H9 (cell line): ENCODE measurements around the gene ST6GALNAC6. TPM values are rescaled to one million over a fixed set of nuclear protein-coding genes. Genes with fewer than 3 reads are reported as not detected.

Source experiments
- DNase-seq: peaks from one replicate; pipeline ENCODE4 v3.0.0-alpha.2; 2017
- H2AFZ ChIP-seq: one replicate; pipeline ENCODE4 v1.6.1; 2013; ENCODE audit warnings: mild to moderate bottlenecking, low read length, control low read depth, moderate library complexity
- H2AK5ac ChIP-seq: 2 replicates; pipeline ENCODE4 v1.6.1; 2013; ENCODE audit warnings: low read length, control low read depth, mixed read lengths; ENCODE audit not compliant: insufficient read length
- H2BK120ac ChIP-seq: one replicate; pipeline ENCODE4 v1.6.1; 2013; ENCODE audit warnings: low read depth, mild to moderate bottlenecking, low read length, control low read depth, inconsistent platforms; ENCODE audit not compliant: poor library complexity, severe bottlenecking
- H2BK12ac ChIP-seq: 2 replicates; pipeline ENCODE4 v1.6.1; 2013; ENCODE audit warnings: low read length, control low read depth, mixed read lengths, low read depth; ENCODE audit not compliant: insufficient read length
- H2BK15ac ChIP-seq: 2 replicates; pipeline ENCODE4 v1.6.1; 2013; ENCODE audit warnings: low read depth, low read length, control low read depth
- H2BK20ac ChIP-seq: one replicate; pipeline ENCODE4 v1.6.1; 2013; ENCODE audit warnings: low read depth, mild to moderate bottlenecking, low read length, control low read depth, inconsistent platforms; ENCODE audit not compliant: poor library complexity, severe bottlenecking
- H2BK5ac ChIP-seq: 2 replicates; pipeline ENCODE4 v1.6.1; 2013; ENCODE audit warnings: low read length, control low read depth, mixed read lengths; ENCODE audit not compliant: insufficient read length
- H3K14ac ChIP-seq: 2 replicates; pipeline ENCODE4 v1.6.1; 2013; ENCODE audit warnings: low read length, control low read depth; ENCODE audit not compliant: insufficient read depth
- H3K18ac ChIP-seq: 2 replicates; pipeline ENCODE4 v1.6.1; 2013; ENCODE audit warnings: low read depth, mild to moderate bottlenecking, mixed read lengths, low read length, control low read depth; ENCODE audit not compliant: insufficient read length
- H3K23ac ChIP-seq: 2 replicates; pipeline ENCODE4 v1.6.1; 2013; ENCODE audit warnings: low read length, control low read depth, mixed read lengths, low read depth; ENCODE audit not compliant: insufficient read length
- H3K23me2 ChIP-seq: 2 replicates; pipeline ENCODE4 v1.6.1; 2013; ENCODE audit warnings: low read depth, mild to moderate bottlenecking, mixed read lengths, low read length, control low read depth; ENCODE audit not compliant: insufficient read length, poor library complexity, severe bottlenecking
- H3K27ac ChIP-seq: 2 replicates; pipeline ENCODE4 v1.5.1; 2013; ENCODE audit warnings: low read length, control low read depth, mixed read lengths, low read depth; ENCODE audit not compliant: insufficient read length
- H3K27me3 ChIP-seq: 2 replicates; pipeline ENCODE4 v1.6.1; 2013; ENCODE audit warnings: low read length, control low read depth, inconsistent platforms; ENCODE audit not compliant: insufficient read depth
- H3K4ac ChIP-seq: 2 replicates; pipeline ENCODE4 v1.6.1; 2013; ENCODE audit warnings: low read depth, mild to moderate bottlenecking, control low read depth, inconsistent platforms, low read length, moderate library complexity
- H3K4me1 ChIP-seq: 2 replicates; pipeline ENCODE4 v1.6.1; 2013; ENCODE audit warnings: low read length, control low read depth, inconsistent platforms; ENCODE audit not compliant: insufficient read depth
- H3K4me2 ChIP-seq: 2 replicates; pipeline ENCODE4 v1.6.1; 2013; ENCODE audit warnings: low read length, control low read depth, mixed read lengths; ENCODE audit not compliant: insufficient read length, insufficient read depth
- H3K56ac ChIP-seq: 2 replicates; pipeline ENCODE4 v1.6.1; 2013; ENCODE audit warnings: low read depth, mild to moderate bottlenecking, mixed read lengths, low read length, control low read depth; ENCODE audit not compliant: insufficient read length
- H3K79me1 ChIP-seq: 2 replicates; pipeline ENCODE4 v1.6.1; 2013; ENCODE audit warnings: low read depth, mild to moderate bottlenecking, moderate library complexity, low read length, control low read depth, inconsistent platforms; ENCODE audit not compliant: insufficient read depth, poor library complexity, severe bottlenecking
- H3K79me2 ChIP-seq: 2 replicates; pipeline ENCODE4 v1.6.1; 2013; ENCODE audit warnings: low read length, control low read depth, inconsistent platforms; ENCODE audit not compliant: insufficient read depth
- H3K9ac ChIP-seq: 2 replicates; pipeline ENCODE4 v1.6.1; 2013; ENCODE audit warnings: low read length, control low read depth, mixed read lengths; ENCODE audit not compliant: insufficient read length; ENCODE audit errors: extremely low read depth
- H3K9me3 ChIP-seq: one replicate; pipeline ENCODE4 v1.6.1; 2013; ENCODE audit warnings: low read depth, low read length, inconsistent platforms; ENCODE audit not compliant: control insufficient read depth
- H3T11ph ChIP-seq: one replicate; pipeline ENCODE4 v1.6.1; 2013; ENCODE audit warnings: mild to moderate bottlenecking, low read length, control low read depth, inconsistent platforms
- H4K20me1 ChIP-seq: one replicate; pipeline ENCODE4 v1.6.1; 2013; ENCODE audit not compliant: control insufficient read depth, insufficient read length, insufficient read depth
- H4K5ac ChIP-seq: 2 replicates; pipeline ENCODE4 v1.6.1; 2013; ENCODE audit warnings: low read depth, mild to moderate bottlenecking, mixed read lengths, low read length, control low read depth; ENCODE audit not compliant: insufficient read length
- H4K8ac ChIP-seq: replicated peaks from 2 replicates; pipeline ENCODE4 v1.6.1; 2013; ENCODE audit warnings: low read length, control low read depth, mixed read lengths, low read depth; ENCODE audit not compliant: insufficient read length
- H4K91ac ChIP-seq: 2 replicates; pipeline ENCODE4 v1.6.1; 2013; ENCODE audit warnings: low read depth, mild to moderate bottlenecking, moderate library complexity, mixed read lengths, low read length, control low read depth; ENCODE audit not compliant: insufficient read length
- H3K27ac Mint-ChIP-seq, 3 experiments: 2 replicates in 2 of 3; 3 replicates in 1 of 3; pipeline ENCODE4 v1.8.0; 2020 to 2021; ENCODE audit warnings: mixed read lengths in 3 of 3, mild to moderate bottlenecking in 1 of 3, moderate library complexity in 1 of 3
- H3K27me3 Mint-ChIP-seq: 2 replicates; pipeline ENCODE4 v1.8.0; 2021; ENCODE audit warnings: low read depth, mild to moderate bottlenecking, moderate library complexity, mixed read lengths
- H3K36me3 Mint-ChIP-seq, 3 experiments: 2 replicates in 2 of 3; 3 replicates in 1 of 3; pipeline ENCODE4 v1.8.0; 2020 to 2021; ENCODE audit warnings: low read depth in 3 of 3, mixed read lengths in 3 of 3; ENCODE audit not compliant: insufficient read depth in 1 of 3
- H3K4me1 Mint-ChIP-seq, 2 experiments: 2 replicates each; pipeline ENCODE4 v1.8.0; 2020; ENCODE audit warnings: mixed read lengths in 2 of 2
- H3K4me3 Mint-ChIP-seq, 2 experiments: 2 replicates in 1 of 2; 3 replicates in 1 of 2; pipeline ENCODE4 v1.8.0; 2020 to 2021; ENCODE audit warnings: mild to moderate bottlenecking in 2 of 2, mixed read lengths in 2 of 2, moderate library complexity in 1 of 2
- H3K9me3 Mint-ChIP-seq, 2 experiments: 2 replicates in 1 of 2; 3 replicates in 1 of 2; pipeline ENCODE4 v1.8.0; 2020; ENCODE audit warnings: mild to moderate bottlenecking in 2 of 2, mixed read lengths in 2 of 2, moderate library complexity in 1 of 2
- CTCF ChIP-seq: fragments of 200-600 bp; sonication (generic); conservative IDR thresholded peaks from 3 replicates; pipeline ENCODE4 v1.8.0; 2021; ENCODE audit warnings: antibody characterized with exemption, mild to moderate bottlenecking
- WGBS: extraction: QIAGEN DNeasy Blood & Tissue Kit; methylation state at CpG from one replicate; pipeline ENCODE4 v1.1.7; 2013; ENCODE audit warnings: missing lambda C conversion rate, low lambda C conversion rate, mixed read lengths; ENCODE audit not compliant: insufficient read length; ENCODE audit errors: extremely low coverage; 5-methylcytosine and 5-hydroxymethylcytosine counted together
- total RNA-seq: library from RNA; stranded (reverse); gene quantifications from 2 replicates; pipeline ENCODE4 v1.2.1, GENCODE V29; 2021

Gene ST6GALNAC6
- total RNA-seq, 1 experiment from 2014 or later = 29.8 TPM

GRCh38 chr9:127867356-127868277 lies 31.8 kb downstream of the ST6GALNAC6 start:
- Histone ChIP-seq H3K9ac (no peak overlapping the region), H3K4ac (no peak overlapping the region), H3K4me2 (no peak overlapping the region), H3K9me3 (no peaks in the 10 kb centered on the region), H3K23me2 (no peaks in the 10 kb centered on the region), H3K27me3 (no peaks in the 10 kb centered on the region), H3K14ac (no peak overlapping the region; the same call in 1 of the 2 replicates), H2AFZ (no peak overlapping the region), H3K23ac (no peak overlapping the region), H2BK12ac (no peak overlapping the region), H3K56ac (no peak overlapping the region), H2AK5ac (no peak overlapping the region), H3K79me2 (no peaks in the 10 kb centered on the region), H3K4me1 (no peaks in the 10 kb centered on the region), H4K5ac (no peak overlapping the region), H2BK15ac (no peak overlapping the region), H2BK5ac (no peak overlapping the region), H4K20me1 (no peaks in the 10 kb centered on the region), H3K79me1 (no peaks in the 10 kb centered on the region), H3K18ac (no peak overlapping the region), H3T11ph (no peak overlapping the region), H4K8ac (no peak overlapping the region), H3K27ac (no peak overlapping the region), H2BK20ac (no peak overlapping the region), H4K91ac (no peak overlapping the region), H2BK120ac (no peak overlapping the region)
- H3K27me3 Mint-ChIP-seq = no peaks in the 10 kb centered on the region
- no peak overlapping the region; a peak in 1 of 5 replicates for H3K4me3 Mint-ChIP-seq
- peak; percentile 54 for DNase-seq
- H3K4me1 Mint-ChIP-seq = peaks cover 9 to 21% of the 10 kb centered on the region in 2 experiments
- no CpG with 5 or more reads among the region's 30 CpGs for WGBS
- no peaks in the 10 kb centered on the region for H3K9me3 Mint-ChIP-seq
- H3K36me3 Mint-ChIP-seq = peaks cover 0 to 13% (median 0%) of the 10 kb centered on the region in 3 experiments; a peak in 3 of 7 replicates
- H3K27ac Mint-ChIP-seq = peak overlapping the region in 1 of 3 experiments; percentile 49; a peak in 4 of 7 replicates
- TF ChIP-seq CTCF = no peak
